ENCODE results near the gene MRPL48.

Gene MRPL48

GRCh38 chr11:73866586-73866996, 78.9 kb downstream of the MRPL48 start:
- Histone ChIP-seq H3K79me2 (no peaks in the 10 kb centered on the region), H3K36me3 (ENCODE audit: control insufficient read depth, insufficient read depth, low read length) (no peaks in the 10 kb centered on the region), H3K4me2 (ENCODE audit: low read length) (no peak overlapping the region), H3K4me3 (ENCODE audit: low read depth, low read length) (no peak overlapping the region), H3K27me3 (ENCODE audit: control insufficient read depth, insufficient read depth, low read length) (no peaks in the 10 kb centered on the region), H3K4me1 (peaks cover 6% of the 10 kb centered on the region), H3K9ac (no peak overlapping the region), H3K27ac (no peak overlapping the region), H2AFZ (no peak overlapping the region), H3K9me3 (ENCODE audit: control insufficient read depth, low read length) (no peaks in the 10 kb centered on the region)
- TF ChIP-seq, protein P1, sequence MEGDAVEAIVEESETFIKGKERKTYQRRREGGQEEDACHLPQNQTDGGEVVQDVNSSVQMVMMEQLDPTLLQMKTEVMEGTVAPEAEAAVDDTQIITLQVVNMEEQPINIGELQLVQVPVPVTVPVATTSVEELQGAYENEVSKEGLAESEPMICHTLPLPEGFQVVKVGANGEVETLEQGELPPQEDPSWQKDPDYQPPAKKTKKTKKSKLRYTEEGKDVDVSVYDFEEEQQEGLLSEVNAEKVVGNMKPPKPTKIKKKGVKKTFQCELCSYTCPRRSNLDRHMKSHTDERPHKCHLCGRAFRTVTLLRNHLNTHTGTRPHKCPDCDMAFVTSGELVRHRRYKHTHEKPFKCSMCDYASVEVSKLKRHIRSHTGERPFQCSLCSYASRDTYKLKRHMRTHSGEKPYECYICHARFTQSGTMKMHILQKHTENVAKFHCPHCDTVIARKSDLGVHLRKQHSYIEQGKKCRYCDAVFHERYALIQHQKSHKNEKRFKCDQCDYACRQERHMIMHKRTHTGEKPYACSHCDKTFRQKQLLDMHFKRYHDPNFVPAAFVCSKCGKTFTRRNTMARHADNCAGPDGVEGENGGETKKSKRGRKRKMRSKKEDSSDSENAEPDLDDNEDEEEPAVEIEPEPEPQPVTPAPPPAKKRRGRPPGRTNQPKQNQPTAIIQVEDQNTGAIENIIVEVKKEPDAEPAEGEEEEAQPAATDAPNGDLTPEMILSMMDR (IDR thresholded peaks at IDR 0.05): no peak

GRCh38 chr11:73869332-73869949, 81.8 kb downstream of the MRPL48 start:
- Histone ChIP-seq H3K27ac (peak overlapping the region; percentile 30), H3K27me3 (ENCODE audit: control insufficient read depth, insufficient read depth, low read length) (no peaks in the 10 kb centered on the region), H3K79me2 (no peaks in the 10 kb centered on the region)

GRCh38 chr11:73870261-73870660, 82.6 kb downstream of the MRPL48 start:
- Histone ChIP-seq H3K4me3 (ENCODE audit: low read depth, low read length) (no peak overlapping the region), H3K79me2 (no peaks in the 10 kb centered on the region), H3K4me1 (no peaks in the 10 kb centered on the region), H3K27me3 (ENCODE audit: control insufficient read depth, insufficient read depth, low read length) (no peaks in the 10 kb centered on the region), H3K4me2 (ENCODE audit: low read length) (no peak overlapping the region), H3K9ac (no peak overlapping the region), H3K27ac (no peak overlapping the region), H3K36me3 (ENCODE audit: control insufficient read depth, insufficient read depth, low read length) (no peaks in the 10 kb centered on the region), H2AFZ (no peak overlapping the region), H3K9me3 (ENCODE audit: control insufficient read depth, low read length) (no peaks in the 10 kb centered on the region)
- TF ChIP-seq, protein P1 (IDR thresholded peaks at IDR 0.05): no peak

More at GRCh38 chr11:73869332-73869949, 81.8 kb downstream of the MRPL48 start:
- H3K36me3 ChIP-seq (ENCODE audit: control insufficient read depth, insufficient read depth, low read length): no peaks in the 10 kb centered on the region
- H2AFZ ChIP-seq: no peak overlapping the region
- TF ChIP-seq, protein P1 (IDR thresholded peaks at IDR 0.05): no peak
- no peaks in the 10 kb centered on the region for H3K4me1 ChIP-seq
- no peak overlapping the region for H3K4me3 ChIP-seq (ENCODE audit: low read depth, low read length)
- no peak overlapping the region for H3K4me2 ChIP-seq (ENCODE audit: low read length)
- no peak overlapping the region for H3K9ac ChIP-seq
- H3K9me3 ChIP-seq (ENCODE audit: control insufficient read depth, low read length): no peaks in the 10 kb centered on the region

DNA sequence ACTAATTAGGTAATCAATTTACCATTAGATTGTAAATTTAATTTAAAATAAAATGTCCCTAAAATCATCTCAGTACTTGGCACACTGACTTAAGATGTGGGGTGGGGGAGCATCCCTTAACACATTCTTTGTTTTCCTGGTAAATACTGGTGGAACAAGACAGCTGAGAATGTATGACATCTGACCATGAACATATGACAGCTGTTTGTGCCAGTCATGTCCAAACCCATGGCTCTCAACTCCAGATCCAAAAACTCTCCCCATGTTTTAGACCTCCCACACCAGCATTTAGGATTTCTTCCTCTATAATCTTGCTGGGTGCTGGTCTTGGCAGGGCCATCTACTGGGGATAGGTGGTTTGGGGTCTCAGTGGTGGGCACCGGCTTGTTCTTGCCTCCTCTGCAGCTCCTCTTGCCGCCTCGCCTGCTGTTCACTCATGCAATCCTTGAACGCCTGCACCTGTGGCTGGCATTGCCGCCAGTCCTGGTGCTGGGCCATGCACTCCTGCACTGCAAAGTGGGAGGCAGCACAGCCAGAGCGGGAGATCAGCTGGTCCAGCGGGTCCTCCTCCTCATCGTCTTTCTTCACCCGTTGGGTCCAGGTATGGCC, 85.2 kb downstream of the MRPL48 start:
- Histone ChIP-seq H2AFZ (no peak overlapping the region), H3K4me3 (ENCODE audit: low read depth, low read length) (no peak overlapping the region), H3K9ac (no peak overlapping the region), H3K27ac (no peak overlapping the region), H3K4me2 (ENCODE audit: low read length) (no peak overlapping the region), H3K27me3 (ENCODE audit: control insufficient read depth, insufficient read depth, low read length) (no peaks in the 10 kb centered on the region), H3K79me2 (no peaks in the 10 kb centered on the region), H3K9me3 (ENCODE audit: control insufficient read depth, low read length) (no peaks in the 10 kb centered on the region), H3K4me1 (peaks cover 3% of the 10 kb centered on the region), H3K36me3 (ENCODE audit: control insufficient read depth, insufficient read depth, low read length) (no peaks in the 10 kb centered on the region)
- TF ChIP-seq, protein P1 (IDR thresholded peaks at IDR 0.05): no peak

DNA sequence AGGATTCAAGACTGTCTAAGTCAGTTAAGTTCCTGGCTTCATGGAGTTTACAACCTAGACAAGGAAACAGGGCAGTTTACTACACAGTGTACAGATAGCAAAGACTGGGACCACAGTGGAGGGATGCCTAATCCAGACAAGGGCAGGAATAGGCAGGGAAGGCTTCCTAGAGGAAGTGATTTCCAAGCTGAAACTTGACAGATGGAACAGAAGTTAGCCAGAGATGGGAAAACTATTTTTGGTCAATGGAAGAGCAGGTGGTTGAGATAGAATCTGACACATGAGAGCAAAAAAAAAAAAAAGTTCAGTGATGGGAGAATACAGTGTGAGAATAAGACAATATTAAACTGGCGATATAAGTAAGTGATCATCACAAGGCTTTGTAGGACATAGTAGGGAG, 87.7 kb downstream of the MRPL48 start:
- H3K9ac ChIP-seq: no peak overlapping the region
- no peaks in the 10 kb centered on the region for H3K9me3 ChIP-seq (ENCODE audit: control insufficient read depth, low read length)
- H2AFZ ChIP-seq: no peak overlapping the region
- no peaks in the 10 kb centered on the region for H3K79me2 ChIP-seq
- no peak overlapping the region for H3K27ac ChIP-seq
- no peak overlapping the region for H3K4me3 ChIP-seq (ENCODE audit: low read depth, low read length)
- TF ChIP-seq, protein P1 (IDR thresholded peaks at IDR 0.05): no peak
- peaks cover 3% of the 10 kb centered on the region for H3K4me1 ChIP-seq
- no peaks in the 10 kb centered on the region for H3K36me3 ChIP-seq (ENCODE audit: control insufficient read depth, insufficient read depth, low read length)
- H3K4me2 ChIP-seq (ENCODE audit: low read length): no peak overlapping the region
- no peaks in the 10 kb centered on the region for H3K27me3 ChIP-seq (ENCODE audit: control insufficient read depth, insufficient read depth, low read length)

Data from parathyroid adenoma (tissue), 2 donors.